HG03520 (cell line): ENCODE measurements around the gene FBXL13.
"Not testable (repeated sequence)": the region's sequence is repeated elsewhere in the genome, so short reads cannot be mapped to it uniquely, and the experiment has no call there.

Experiments
- ATAC-seq: cut with Tn5 transposase; IDR thresholded peaks from one replicate; pipeline ENCODE4 v1.9.1; 2021; ENCODE audit warnings: mild to moderate bottlenecking, moderate library complexity; ENCODE audit not compliant: unreplicated experiment

FBXL13 gene

GRCh38 chr7:102988088-102988487 lies 86.5 kb downstream of the FBXL13 start:
- ATAC-seq = no peak

- no peak for ATAC-seq
Measured at GRCh38 chr7:102985176-102985783, 89.3 kb downstream of the FBXL13 start.

- ATAC-seq = no peak
Measured at GRCh38 chr7:102983602-102984001, 91.0 kb downstream of the FBXL13 start.

- no peak for ATAC-seq
Measured at GRCh38 chr7:102982235-102982634, 92.4 kb downstream of the FBXL13 start.

- no peak for ATAC-seq
Measured at GRCh38 chr7:102981451-102981850, 93.1 kb downstream of the FBXL13 start.

GRCh38 chr7:102979670-102980069 lies 94.9 kb downstream of the FBXL13 start:
- no peak for ATAC-seq

GRCh38 chr7:102978284-102978683 lies 96.3 kb downstream of the FBXL13 start:
- no peak for ATAC-seq

GRCh38 chr7:102977586-102977985 lies 97.0 kb downstream of the FBXL13 start:
- ATAC-seq = not testable (repeated sequence)

- ATAC-seq = no peak
Measured at GRCh38 chr7:102976493-102976892, 98.1 kb downstream of the FBXL13 start.

- no peak for ATAC-seq
Measured at GRCh38 chr7:102975854-102976253, 98.7 kb downstream of the FBXL13 start.

- ATAC-seq = no peak
Measured at GRCh38 chr7:102974366-102975236, 100.0 kb downstream of the FBXL13 start.

- no peak for ATAC-seq
Measured at GRCh38 chr7:102973096-102973802, 101.3 kb downstream of the FBXL13 start.

- no peak for ATAC-seq
Measured at GRCh38 chr7:102967798-102968197, 106.8 kb downstream of the FBXL13 start.

GRCh38 chr7:102966465-102966864 lies 108.1 kb downstream of the FBXL13 start:
- no peak for ATAC-seq

- ATAC-seq = not testable (repeated sequence)
Measured at GRCh38 chr7:102961993-102962392, 112.6 kb downstream of the FBXL13 start.

GRCh38 chr7:102958004-102958403 lies 116.6 kb downstream of the FBXL13 start:
- not testable (repeated sequence) for ATAC-seq

- ATAC-seq = not testable (repeated sequence)
Measured at GRCh38 chr7:102954359-102954758, 120.2 kb downstream of the FBXL13 start.

GRCh38 chr7:102953406-102953805 lies 121.2 kb downstream of the FBXL13 start:
- ATAC-seq = no peak

GRCh38 chr7:102951839-102952238 lies 122.8 kb downstream of the FBXL13 start:
- no peak for ATAC-seq

- no peak for ATAC-seq
Measured at GRCh38 chr7:102944241-102944640, 130.4 kb downstream of the FBXL13 start.

- no peak for ATAC-seq
Measured at GRCh38 chr7:102943423-102944169, 131.0 kb downstream of the FBXL13 start.
